SK-N-SH treated with all-trans-retinoic acid at 6 μM for 48 hours (cell line): ENCODE data around the gene CYP2C9.

Experiments used
- ATAC-seq: fragments of 200-7000 bp; cut with Tn5 transposase; 3 replicates; pipeline ENCODE4 v1.9.1; 2020; ENCODE audit warnings: mild to moderate bottlenecking, moderate library complexity
- ARNTL ChIP-seq: fragments of 450-650 bp; formaldehyde crosslinking; IDR thresholded peaks from 2 replicates; pipeline ENCODE4 v1.5.0; 2020; ENCODE audit warnings: low read depth, mild to moderate bottlenecking, moderate library complexity, borderline replicate concordance
- BACH2 ChIP-seq: fragments of 250-450 bp; sonication (Bioruptor Pico); IDR thresholded peaks from 2 replicates; pipeline ENCODE4 v1.9.0; 2021; ENCODE audit warnings: mild to moderate bottlenecking, borderline replicate concordance
- CSDC2 ChIP-seq: fragments of 250-450 bp; sonication (Bioruptor Pico); IDR thresholded peaks from 2 replicates; pipeline ENCODE4 v1.5.0; 2020; ENCODE audit warnings: mild to moderate bottlenecking, moderate library complexity
- ESRRG ChIP-seq: fragments of 250-450 bp; sonication (Bioruptor Pico); IDR thresholded peaks from 2 replicates; pipeline ENCODE4 v1.6.1; 2021; ENCODE audit warnings: mild to moderate bottlenecking
- GLIS3 ChIP-seq: fragments of 250-450 bp; sonication (Bioruptor Pico); IDR thresholded peaks from 2 replicates; pipeline ENCODE4 v1.5.0; 2020; ENCODE audit warnings: mild to moderate bottlenecking, moderate library complexity
- ISL1 ChIP-seq: fragments of 250-450 bp; sonication (Bioruptor Pico); IDR thresholded peaks from 2 replicates; pipeline ENCODE4 v2.1.2; 2022; ENCODE audit warnings: mild to moderate bottlenecking, moderate library complexity
- OSR1 ChIP-seq: fragments of 250-450 bp; sonication (Bioruptor Pico); IDR thresholded peaks from 2 replicates; pipeline ENCODE4 v1.8.0; 2022; ENCODE audit warnings: moderate library complexity, mild to moderate bottlenecking, inconsistent platforms
- PATZ1 ChIP-seq: fragments of 250-450 bp; sonication (Bioruptor Pico); IDR thresholded peaks from 2 replicates; pipeline ENCODE4 v1.8.0; 2020; ENCODE audit warnings: mild to moderate bottlenecking, moderate library complexity, borderline replicate concordance
- PPARA ChIP-seq: fragments of 250-450 bp; sonication (Bioruptor Pico); IDR thresholded peaks from 2 replicates; pipeline ENCODE4 v1.5.0; 2020; ENCODE audit warnings: mild to moderate bottlenecking, borderline replicate concordance
- RARB ChIP-seq: fragments of 250-450 bp; sonication (Bioruptor Pico); IDR thresholded peaks from 2 replicates; pipeline ENCODE4 v1.8.0; 2021; ENCODE audit warnings: mild to moderate bottlenecking, moderate library complexity
- TCF4 ChIP-seq: fragments of 250-450 bp; sonication (Bioruptor Pico); IDR thresholded peaks from 2 replicates; pipeline ENCODE4 v1.8.0; 2021; ENCODE audit warnings: mild to moderate bottlenecking, moderate library complexity, borderline replicate concordance
- TOX ChIP-seq: fragments of 250-450 bp; sonication (Bioruptor Pico); IDR thresholded peaks from 2 replicates; pipeline ENCODE4 v1.8.0; 2021; ENCODE audit warnings: mild to moderate bottlenecking, moderate library complexity, borderline replicate concordance
- TSHZ2 ChIP-seq: fragments of 250-450 bp; sonication (Bioruptor Pico); IDR thresholded peaks from 2 replicates; pipeline ENCODE4 v1.5.0; 2020; ENCODE audit warnings: mild to moderate bottlenecking, moderate library complexity
- ZC3H10 ChIP-seq: fragments of 250-450 bp; sonication (Bioruptor Pico); IDR thresholded peaks from 2 replicates; pipeline ENCODE4 v1.5.1; 2021; ENCODE audit warnings: mild to moderate bottlenecking, moderate library complexity
- ZFP3 ChIP-seq: fragments of 250-450 bp; sonication (Bioruptor Pico); IDR thresholded peaks from 2 replicates; pipeline ENCODE4 v1.5.0; 2020; ENCODE audit warnings: mild to moderate bottlenecking, moderate library complexity
- ZFP30 ChIP-seq: fragments of 450-650 bp; formaldehyde crosslinking; IDR thresholded peaks from 2 replicates; pipeline ENCODE4 v1.5.0; 2022; ENCODE audit warnings: mild to moderate bottlenecking, moderate library complexity
- ZNF565 ChIP-seq: fragments of 450-650 bp; formaldehyde crosslinking; conservative IDR thresholded peaks from 2 replicates; pipeline ENCODE4 v1.5.0; 2020; ENCODE audit warnings: low read depth, mild to moderate bottlenecking, moderate library complexity
- ZNF70 ChIP-seq: fragments of 450-650 bp; formaldehyde crosslinking; IDR thresholded peaks from 2 replicates; pipeline ENCODE4 v1.5.0; 2020; ENCODE audit warnings: mild to moderate bottlenecking, moderate library complexity
- ZNF8 ChIP-seq: fragments of 450-650 bp; formaldehyde crosslinking; IDR thresholded peaks from 2 replicates; pipeline ENCODE4 v1.5.0; 2020; ENCODE audit warnings: mild to moderate bottlenecking, moderate library complexity
- TF ChIP-seq, protein P1 (sequence below): fragments of 250-450 bp; sonication (Bioruptor Pico); IDR thresholded peaks from 2 replicates; pipeline ENCODE4 v1.8.0; 2021; ENCODE audit warnings: low read depth, mild to moderate bottlenecking, moderate library complexity, borderline replicate concordance
- TF ChIP-seq, protein P2 (sequence below): fragments of 250-450 bp; sonication (Bioruptor Pico); IDR thresholded peaks from 2 replicates; pipeline ENCODE4 v1.5.1; 2021; ENCODE audit warnings: mild to moderate bottlenecking, moderate library complexity
- TF ChIP-seq, protein P3 (sequence below): fragments of 250-450 bp; sonication (Bioruptor Pico); IDR thresholded peaks from 2 replicates; pipeline ENCODE4 v1.5.1; 2020; ENCODE audit warnings: low read depth, mild to moderate bottlenecking, moderate library complexity

The CYP2C9 gene

GRCh38 chr10:94989192-94989591 is 50.7 kb downstream of the CYP2C9 start:
- no peak for ATAC-seq
- no peak for TF ChIP-seq ZFP30 (CRISPR knock-in tag)
- TF ChIP-seq ZNF8 = no peak
- no peak for TF ChIP-seq ZNF70 (CRISPR knock-in tag)
- TF ChIP-seq PATZ1 (CRISPR knock-in tag) = no peak
- TF ChIP-seq, protein P1, sequence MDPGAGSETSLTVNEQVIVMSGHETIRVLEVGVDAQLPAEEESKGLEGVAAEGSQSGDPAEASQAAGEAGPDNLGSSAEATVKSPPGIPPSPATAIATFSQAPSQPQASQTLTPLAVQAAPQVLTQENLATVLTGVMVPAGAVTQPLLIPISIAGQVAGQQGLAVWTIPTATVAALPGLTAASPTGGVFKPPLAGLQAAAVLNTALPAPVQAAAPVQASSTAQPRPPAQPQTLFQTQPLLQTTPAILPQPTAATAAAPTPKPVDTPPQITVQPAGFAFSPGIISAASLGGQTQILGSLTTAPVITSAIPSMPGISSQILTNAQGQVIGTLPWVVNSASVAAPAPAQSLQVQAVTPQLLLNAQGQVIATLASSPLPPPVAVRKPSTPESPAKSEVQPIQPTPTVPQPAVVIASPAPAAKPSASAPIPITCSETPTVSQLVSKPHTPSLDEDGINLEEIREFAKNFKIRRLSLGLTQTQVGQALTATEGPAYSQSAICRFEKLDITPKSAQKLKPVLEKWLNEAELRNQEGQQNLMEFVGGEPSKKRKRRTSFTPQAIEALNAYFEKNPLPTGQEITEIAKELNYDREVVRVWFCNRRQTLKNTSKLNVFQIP (CRISPR knock-in tag) = no peak
- TF ChIP-seq RARB (CRISPR knock-in tag) = no peak
- TF ChIP-seq, protein P2, sequence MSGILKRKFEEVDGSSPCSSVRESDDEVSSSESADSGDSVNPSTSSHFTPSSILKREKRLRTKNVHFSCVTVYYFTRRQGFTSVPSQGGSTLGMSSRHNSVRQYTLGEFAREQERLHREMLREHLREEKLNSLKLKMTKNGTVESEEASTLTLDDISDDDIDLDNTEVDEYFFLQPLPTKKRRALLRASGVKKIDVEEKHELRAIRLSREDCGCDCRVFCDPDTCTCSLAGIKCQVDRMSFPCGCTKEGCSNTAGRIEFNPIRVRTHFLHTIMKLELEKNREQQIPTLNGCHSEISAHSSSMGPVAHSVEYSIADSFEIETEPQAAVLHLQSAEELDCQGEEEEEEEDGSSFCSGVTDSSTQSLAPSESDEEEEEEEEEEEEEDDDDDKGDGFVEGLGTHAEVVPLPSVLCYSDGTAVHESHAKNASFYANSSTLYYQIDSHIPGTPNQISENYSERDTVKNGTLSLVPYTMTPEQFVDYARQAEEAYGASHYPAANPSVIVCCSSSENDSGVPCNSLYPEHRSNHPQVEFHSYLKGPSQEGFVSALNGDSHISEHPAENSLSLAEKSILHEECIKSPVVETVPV = no peak
- no peak for TF ChIP-seq ESRRG (CRISPR knock-in tag)
- no peak for TF ChIP-seq OSR1
- no peak for TF ChIP-seq BACH2 (CRISPR knock-in tag)

GRCh38 chr10:94991243-94991888 is 52.9 kb downstream of the CYP2C9 start:
- no peak for ATAC-seq
- TF ChIP-seq CSDC2 = no peak
- no peak for TF ChIP-seq ISL1 (CRISPR knock-in tag)
- no peak for TF ChIP-seq TCF4 (CRISPR knock-in tag)
- TF ChIP-seq, protein P2 = no peak
- no peak for TF ChIP-seq GLIS3 (CRISPR knock-in tag)
- no peak for TF ChIP-seq PPARA (CRISPR knock-in tag)
- no peak for TF ChIP-seq OSR1
- TF ChIP-seq PATZ1 (CRISPR knock-in tag) = no peak
- TF ChIP-seq, protein P3, sequence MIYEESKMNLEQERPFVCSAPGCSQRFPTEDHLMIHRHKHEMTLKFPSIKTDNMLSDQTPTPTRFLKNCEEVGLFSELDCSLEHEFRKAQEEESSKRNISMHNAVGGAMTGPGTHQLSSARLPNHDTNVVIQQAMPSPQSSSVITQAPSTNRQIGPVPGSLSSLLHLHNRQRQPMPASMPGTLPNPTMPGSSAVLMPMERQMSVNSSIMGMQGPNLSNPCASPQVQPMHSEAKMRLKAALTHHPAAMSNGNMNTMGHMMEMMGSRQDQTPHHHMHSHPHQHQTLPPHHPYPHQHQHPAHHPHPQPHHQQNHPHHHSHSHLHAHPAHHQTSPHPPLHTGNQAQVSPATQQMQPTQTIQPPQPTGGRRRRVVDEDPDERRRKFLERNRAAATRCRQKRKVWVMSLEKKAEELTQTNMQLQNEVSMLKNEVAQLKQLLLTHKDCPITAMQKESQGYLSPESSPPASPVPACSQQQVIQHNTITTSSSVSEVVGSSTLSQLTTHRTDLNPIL (CRISPR knock-in tag) = no peak
- no peak for TF ChIP-seq ZFP3
- no peak for TF ChIP-seq ZNF70 (CRISPR knock-in tag)
- TF ChIP-seq TSHZ2 (CRISPR knock-in tag) = no peak
- TF ChIP-seq ZNF565 (CRISPR knock-in tag) = no peak
- no peak for TF ChIP-seq ZFP30 (CRISPR knock-in tag)
- TF ChIP-seq ARNTL (CRISPR knock-in tag) = no peak
- no peak for TF ChIP-seq TOX
- TF ChIP-seq ZC3H10 (CRISPR knock-in tag) = no peak
- no peak for TF ChIP-seq ESRRG (CRISPR knock-in tag)
